HepG2 (cell line): ENCODE measurements around the gene C16orf54. TPM values are rescaled to one million over a fixed set of nuclear protein-coding genes. Genes with fewer than 3 reads are reported as not detected.
A peak's percentile ranks its signal among the peaks of the same experiment; 100 is the strongest.

Source experiments
- ARHGAP35 ChIP-seq: sonication (generic); formaldehyde crosslinking; IDR thresholded peaks from 2 replicates; pipeline ENCODE4 v1.9.0; 2022; ENCODE audit warnings: mild to moderate bottlenecking, inconsistent platforms, moderate library complexity, missing genetic modification reagents, borderline replicate concordance
- ARID5B ChIP-seq: IDR thresholded peaks from 2 replicates; pipeline ENCODE4 v1.4.0; 2020; ENCODE audit warnings: mild to moderate bottlenecking, missing genetic modification reagents
- ATF3 ChIP-seq: sonication (generic); formaldehyde crosslinking; IDR thresholded peaks from 2 replicates; pipeline ENCODE4 v1.4.0; 2020; ENCODE audit warnings: missing genetic modification reagents
- EP300 ChIP-seq, 3 experiments: sonication (generic) in 1 of 3; formaldehyde crosslinking in 1 of 3; IDR thresholded peaks; 2 replicates each; pipeline versions ENCODE4 v1.5.1 to v1.6.1; 2011 to 2020; ENCODE audit warnings: low read depth in 2 of 3, low read length in 2 of 3, borderline replicate concordance in 1 of 3, improper control_type of control experiment in 1 of 3, mild to moderate bottlenecking in 1 of 3, missing genetic modification reagents in 1 of 3, moderate library complexity in 1 of 3
- ESRRA ChIP-seq: sonication (generic); formaldehyde crosslinking; IDR thresholded peaks from 2 replicates; pipeline ENCODE4 v1.5.1; 2020; ENCODE audit warnings: mild to moderate bottlenecking, low read depth, missing genetic modification reagents
- HDAC1 ChIP-seq: sonication (generic); formaldehyde crosslinking; IDR thresholded peaks from 2 replicates; pipeline ENCODE4 v1.5.1; 2020; ENCODE audit warnings: mild to moderate bottlenecking, missing genetic modification reagents
- HOXA3 ChIP-seq: sonication (generic); formaldehyde crosslinking; IDR thresholded peaks from 2 replicates; pipeline ENCODE4 v1.5.0; 2020; ENCODE audit warnings: missing genetic modification reagents
- KDM6A ChIP-seq: IDR thresholded peaks from 2 replicates; pipeline ENCODE4 v1.6.1; 2016; ENCODE audit warnings: low read depth
- POLR2G ChIP-seq: fragments of 200-400 bp; formaldehyde crosslinking; IDR thresholded peaks from 2 replicates; pipeline ENCODE4 v1.6.1; 2018; ENCODE audit warnings: mild to moderate bottlenecking, low read depth, low read length, moderate library complexity
- SOX6 ChIP-seq, 2 experiments: fragments of 450-650 bp in 1 of 2; sonication (generic) in 1 of 2; formaldehyde crosslinking in 1 of 2; IDR thresholded peaks; 2 replicates each; pipeline versions ENCODE4 v1.4.0 to v1.6.1; 2017 to 2020; ENCODE audit warnings: antibody characterized with exemption in 1 of 2, mild to moderate bottlenecking in 1 of 2, missing genetic modification reagents in 1 of 2
- ZBTB3 ChIP-seq: sonication (generic); formaldehyde crosslinking; IDR thresholded peaks from 2 replicates; pipeline ENCODE4 v1.4.0; 2020; ENCODE audit warnings: low read depth, mild to moderate bottlenecking, moderate library complexity, missing genetic modification reagents, borderline replicate concordance
- ZBTB34 ChIP-seq: sonication (generic); formaldehyde crosslinking; IDR thresholded peaks from 2 replicates; pipeline ENCODE4 v1.8.0; 2022; ENCODE audit warnings: mild to moderate bottlenecking, missing genetic modification reagents
- ZGPAT ChIP-seq: IDR thresholded peaks from 2 replicates; pipeline ENCODE4 v1.6.1; 2016; ENCODE audit warnings: mild to moderate bottlenecking
- ZNF460 ChIP-seq: sonication (generic); formaldehyde crosslinking; IDR thresholded peaks from 2 replicates; pipeline ENCODE4 v1.5.1; 2020; ENCODE audit warnings: missing genetic modification reagents, mild to moderate bottlenecking, borderline replicate concordance
- ZNF891 ChIP-seq: sonication (generic); formaldehyde crosslinking; IDR thresholded peaks from 2 replicates; pipeline ENCODE4 v1.5.0; 2020; ENCODE audit warnings: mild to moderate bottlenecking, missing genetic modification reagents
- polyA plus RNA-seq, 8 experiments: library from polyadenylated mRNA; depleted of rRNA in 3 of 8; stranded (reverse) in 7 of 8; unstranded in 1 of 8; fragments of >200 nt; fragmentation: Illumina TruSeq in 4 of 8; extraction: Trizol in 4 of 8; gene quantifications; 2 replicates each; pipeline versions ENCODE4 v1.2.1 to v1.2.3, GENCODE V29; 2011 to 2016; ENCODE audit warnings: low read depth in 4 of 8, missing spikeins in 1 of 8, mixed read lengths in 1 of 8; ENCODE audit not compliant: insufficient read depth in 1 of 8
- total RNA-seq, 5 experiments: library from RNA; depleted of rRNA; stranded (reverse); fragments of >200 nt; fragmentation: Illumina TruSeq; extraction: Trizol; gene quantifications; 2 replicates each; pipeline ENCODE4 v1.2.3, GENCODE V29; 2016; ENCODE audit warnings: low read depth in 1 of 5

The C16orf54 gene
- total and polyA plus RNA-seq, 2 of the 13 experiments (the other 11 are each of a cell fraction or from before 2014, with no cell fraction given) = not detected

- TF ChIP-seq ATF3 (CRISPR knock-in tag) (peak; percentile 94), EP300 (IDR thresholded peaks at IDR 0.05; ENCODE audit: low read depth in 2 of 2, low read length in 2 of 2) (peak in 1 of 2 experiments; percentile 58; a peak in 2 of 4 replicates), EP300 (CRISPR knock-in tag; IDR thresholded peaks at IDR 0.05; ENCODE audit: borderline replicate concordance) (no peak), SOX6 (IDR thresholded peaks at IDR 0.05) (no peak), SOX6 (CRISPR knock-in tag; IDR thresholded peaks at IDR 0.05) (peak; percentile 64), ZNF460 (CRISPR knock-in tag) (peak; percentile 83; the same call in 1 of the 2 replicates), ZNF891 (CRISPR knock-in tag) (no peak), HOXA3 (peak; percentile 65; the same call in 1 of the 2 replicates), ESRRA (CRISPR knock-in tag) (no peak), ZGPAT (peak; percentile 64; the same call in 1 of the 2 replicates), ZBTB3 (CRISPR knock-in tag) (peak; percentile 58; the same call in 1 of the 2 replicates), HDAC1 (CRISPR knock-in tag) (peak; percentile 37; the same call in 1 of the 2 replicates), ARID5B (CRISPR knock-in tag) (peak; percentile 59), ZBTB34 (CRISPR knock-in tag) (no peak), ARHGAP35 (CRISPR knock-in tag) (no peak), KDM6A (CRISPR knock-in tag) (0 out of 2 replicates have a peak, but pooled peaks have one; percentile 24), POLR2G (peak; percentile 51; the same call in 1 of the 2 replicates)
Observed at GRCh38 chr16:29757950-29758466, 12.2 kb upstream of the C16orf54 start (continued).
